Fibroblast of skin of back (primary cell): Measurements from ENCODE around the gene FBN2. TPM values are rescaled to one million over a fixed set of nuclear protein-coding genes. Genes with fewer than 3 reads are reported as not detected.
A peak's percentile ranks its signal among the peaks of the same experiment; 100 is the strongest.

ENCODE experiments used
- DNase-seq: peaks from one replicate; pipeline ENCODE4 v3.0.0-alpha.2; 2013
- polyA plus RNA-seq, 2 experiments: library from polyadenylated mRNA; unstranded; fragments of 120-200 nt; gene quantifications; one replicate each; pipeline ENCODE4 v1.2.1, GENCODE V29; 2013; ENCODE audit not compliant: insufficient read length in 2 of 2

Gene FBN2
- polyA plus RNA-seq (2013, experiment 1 of 2; ENCODE audit: insufficient read length) = 184 TPM
- polyA plus RNA-seq (2013, experiment 2 of 2; ENCODE audit: insufficient read length) = 290 TPM

- no peak for DNase-seq
Observed at GRCh38 chr5:128538000-128538249, at the start of gene FBN2. TSS of gene FBN2 (minus strand) at chr5:128538245. CDS start at chr5:128537603, 642 bp downstream.

- no peak for DNase-seq
Observed at GRCh38 chr5:128587275-128587674, 49.2 kb upstream of the FBN2 start.

- peak; percentile 83 for DNase-seq
Observed at GRCh38 chr5:128586848-128587247, 48.8 kb upstream of the FBN2 start.

DNA sequence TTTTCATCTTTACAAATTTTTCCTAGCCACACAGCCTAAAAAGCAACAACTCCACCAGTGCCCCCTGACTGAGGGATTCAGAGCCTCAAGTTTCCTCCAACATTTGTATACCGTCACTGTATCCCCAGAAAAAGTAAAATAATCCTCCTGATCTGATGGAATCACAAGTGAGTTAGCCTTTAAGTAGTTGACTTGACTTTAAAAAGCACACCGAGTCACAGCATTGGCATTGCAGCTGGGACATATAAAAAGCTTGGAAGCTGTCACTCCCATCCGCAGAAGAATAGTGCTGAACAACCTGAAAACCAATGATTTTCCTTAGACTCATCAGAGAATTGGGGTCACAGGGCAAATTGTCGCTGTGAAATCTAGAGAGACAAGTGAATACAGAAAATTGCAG, 41.6 kb upstream of the FBN2 start:
- DNase-seq = peak; percentile 55

DNA sequence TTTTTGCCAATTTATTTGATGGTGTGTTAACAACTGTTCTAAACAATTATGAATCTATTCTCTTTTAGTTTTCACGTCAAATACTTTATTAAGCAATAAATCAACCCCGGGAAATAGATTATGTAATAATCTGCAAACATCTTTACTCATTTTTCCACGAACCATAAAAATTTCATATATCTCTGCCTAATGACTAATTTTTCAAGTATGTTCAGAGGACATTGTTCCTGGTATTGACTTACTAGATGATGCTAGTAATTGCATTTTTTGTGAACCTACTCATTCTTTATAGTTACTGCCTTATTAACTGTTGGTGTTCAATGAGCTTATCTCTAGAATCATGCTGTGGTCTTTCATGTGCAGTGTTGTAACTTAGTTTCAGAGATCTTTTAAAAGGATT, 41.0 kb upstream of the FBN2 start:
- DNase-seq = peak; percentile 92

- DNase-seq = peak; percentile 60
Observed at GRCh38 chr5:128574041-128574440, 36.0 kb upstream of the FBN2 start.

DNA sequence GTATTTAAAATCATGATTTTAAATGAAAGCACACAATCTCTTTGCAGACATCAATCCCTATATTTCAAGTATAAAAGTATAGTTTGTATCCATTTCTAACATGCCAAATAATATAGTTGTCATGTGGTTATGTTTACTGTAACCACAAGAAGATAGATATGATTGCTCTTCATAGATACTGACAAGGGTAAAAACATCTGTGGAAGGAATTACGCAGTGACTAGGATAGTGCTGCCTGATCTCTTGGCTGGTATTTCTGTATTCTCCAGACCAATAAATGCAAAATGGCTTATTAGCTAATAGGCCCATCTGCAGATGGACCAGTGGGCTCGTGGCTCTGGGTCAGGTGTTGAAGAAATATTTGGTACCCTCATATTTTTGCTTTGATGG, 34.9 kb upstream of the FBN2 start:
- DNase-seq = peak; percentile 58

- peak; percentile 92 for DNase-seq
Observed at GRCh38 chr5:128572051-128572929, 34.2 kb upstream of the FBN2 start.

- DNase-seq = no peak
Observed at GRCh38 chr5:128566178-128566577, 28.1 kb upstream of the FBN2 start.

GRCh38 chr5:128559300-128560297, 21.6 kb upstream of the FBN2 start:
- peak; percentile 89 for DNase-seq

GRCh38 chr5:128553747-128554146, 15.7 kb upstream of the FBN2 start:
- DNase-seq = no peak

- peak; percentile 84 for DNase-seq
Observed at GRCh38 chr5:128551476-128551875, 13.4 kb upstream of the FBN2 start.

- no peak for DNase-seq
Observed at GRCh38 chr5:128549496-128549895, 11.5 kb upstream of the FBN2 start.

- no peak for DNase-seq
Observed at GRCh38 chr5:128546658-128547281, 8.7 kb upstream of the FBN2 start.

GRCh38 chr5:128541385-128541784, 3.3 kb upstream of the FBN2 start:
- DNase-seq = no peak

DNA sequence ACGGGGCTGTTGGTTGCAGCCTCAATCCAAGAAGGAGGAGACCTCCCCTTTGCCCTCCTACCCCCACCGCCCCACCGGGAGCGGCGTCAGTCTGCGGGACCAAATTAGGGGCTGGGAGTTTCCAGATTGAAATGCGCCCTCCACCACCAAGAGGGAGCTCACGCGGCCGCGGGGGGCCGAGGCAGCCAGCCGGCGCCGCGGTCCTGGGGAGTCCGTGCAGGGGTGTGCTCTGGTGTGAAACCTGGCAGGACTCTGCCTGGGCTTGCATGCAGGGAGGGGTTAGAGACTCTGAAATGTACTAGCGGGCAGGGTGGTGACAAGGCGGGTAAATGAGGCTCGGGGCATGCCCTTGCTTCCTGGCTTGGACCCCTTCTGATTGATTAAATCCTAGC, 989 bp upstream of the FBN2 start:
- peak; percentile 41 for DNase-seq

DNA sequence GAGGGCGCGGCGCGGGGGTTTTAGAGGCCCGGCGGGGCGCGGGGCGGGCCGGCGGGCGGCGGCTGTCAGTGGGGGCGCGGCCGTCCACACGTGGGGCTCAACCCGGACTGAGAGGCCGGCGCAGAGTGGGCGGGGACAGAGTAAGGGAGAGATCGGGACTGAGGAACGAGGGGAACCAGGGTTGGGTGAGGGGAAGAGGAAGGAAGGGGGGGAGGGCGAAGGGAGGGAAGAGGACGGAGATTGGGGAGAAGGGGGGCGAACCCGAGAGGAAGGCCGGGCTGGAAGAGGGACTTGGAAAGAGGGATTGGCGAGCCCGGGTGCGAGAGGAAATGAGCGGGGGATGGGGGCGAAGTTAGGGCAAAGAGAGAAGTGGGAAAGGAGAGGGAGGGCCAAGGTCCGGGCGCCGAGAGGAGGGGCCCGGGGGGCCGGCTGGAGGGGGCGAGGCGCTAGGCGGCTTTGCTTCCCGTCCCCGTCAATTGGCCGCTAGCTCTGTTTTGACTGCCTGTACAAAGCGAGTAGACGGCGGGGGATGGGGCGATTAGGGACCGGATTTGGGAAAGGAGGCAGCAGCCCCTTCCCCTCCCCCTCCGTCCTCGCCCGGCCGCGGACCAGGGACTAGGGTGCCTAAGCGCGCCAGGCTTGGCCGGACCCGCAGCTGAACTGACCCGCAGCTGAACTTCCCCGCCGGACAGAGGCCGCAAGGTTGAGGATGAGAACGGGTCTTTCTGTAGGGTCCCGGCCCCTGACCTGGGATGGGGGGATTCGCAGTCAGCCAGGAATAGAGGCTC, 399 bp upstream of the FBN2 start:
- DNase-seq = peak; percentile 95

DNA sequence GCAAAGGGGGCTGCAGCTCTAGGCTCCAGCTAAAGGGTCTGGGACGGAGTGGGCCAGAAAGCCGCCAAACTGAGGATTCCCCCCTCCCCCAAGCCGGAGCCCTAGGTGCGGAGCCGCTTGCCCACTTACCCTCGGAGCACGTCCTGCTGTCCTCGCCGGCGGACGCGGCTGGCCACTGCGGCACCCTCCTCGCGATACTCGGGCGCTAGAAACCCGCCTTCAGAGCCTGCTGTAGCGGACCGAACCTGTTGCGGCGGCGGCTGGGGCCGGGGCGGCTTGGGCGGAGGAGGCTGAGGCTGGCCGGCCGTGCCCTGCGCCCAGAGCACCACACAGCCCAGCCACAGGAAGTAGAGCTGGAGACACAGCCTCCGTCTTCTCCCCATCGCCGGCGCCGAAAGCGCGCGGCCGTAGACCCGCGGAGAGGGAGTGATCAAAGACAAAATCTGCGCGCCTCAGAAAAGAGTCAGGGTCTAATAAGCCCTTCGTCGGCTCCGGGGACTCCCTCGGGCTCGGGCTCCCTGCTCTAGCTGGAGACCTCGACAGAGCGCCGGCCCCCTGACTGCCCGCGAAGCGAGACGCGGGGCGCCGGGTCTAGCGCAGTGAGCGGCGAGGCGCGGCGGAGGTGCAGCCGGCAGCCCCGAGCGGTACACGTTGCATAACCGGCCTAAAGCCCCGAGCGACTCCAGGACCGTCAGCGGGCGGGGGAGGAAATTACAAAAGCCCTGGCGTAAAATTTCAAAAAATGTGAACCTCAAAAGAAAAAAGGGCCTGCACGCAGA, 635 bp downstream of the FBN2 start:
- peak; percentile 59 for DNase-seq

- peak; percentile 56 for DNase-seq
Observed at GRCh38 chr5:128536254-128537220, 1.5 kb downstream of the FBN2 start.

DNA sequence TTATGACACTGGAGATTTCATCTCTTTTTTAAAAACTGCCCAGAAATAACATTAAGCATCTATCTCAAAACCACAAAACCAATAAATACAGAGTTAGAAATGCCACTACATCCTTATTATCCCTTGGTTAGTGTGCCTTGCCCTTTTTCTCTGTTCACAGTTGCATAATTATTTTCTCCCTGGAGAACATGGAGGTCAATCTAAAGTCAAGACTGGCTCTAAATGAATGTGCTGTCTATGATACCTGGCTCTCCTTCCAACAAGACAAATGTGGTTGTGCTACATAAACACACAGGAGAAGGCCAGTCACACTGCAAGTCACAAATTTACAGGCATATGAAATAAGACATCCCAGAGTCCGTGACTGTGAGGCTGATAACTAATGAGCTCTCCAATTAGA, 2.8 kb downstream of the FBN2 start:
- DNase-seq = peak; percentile 17
